HG02970 (cell line): ENCODE data around the gene TMOD4.
A peak's percentile ranks its signal among the peaks of the same experiment; 100 is the strongest.

Experiments
- ATAC-seq: cut with Tn5 transposase; IDR thresholded peaks from one replicate; pipeline ENCODE4 v1.9.1; 2021; ENCODE audit warnings: mild to moderate bottlenecking, moderate library complexity, moderate number of reproducible peaks; ENCODE audit not compliant: unreplicated experiment, low FRiP score

The TMOD4 gene

DNA sequence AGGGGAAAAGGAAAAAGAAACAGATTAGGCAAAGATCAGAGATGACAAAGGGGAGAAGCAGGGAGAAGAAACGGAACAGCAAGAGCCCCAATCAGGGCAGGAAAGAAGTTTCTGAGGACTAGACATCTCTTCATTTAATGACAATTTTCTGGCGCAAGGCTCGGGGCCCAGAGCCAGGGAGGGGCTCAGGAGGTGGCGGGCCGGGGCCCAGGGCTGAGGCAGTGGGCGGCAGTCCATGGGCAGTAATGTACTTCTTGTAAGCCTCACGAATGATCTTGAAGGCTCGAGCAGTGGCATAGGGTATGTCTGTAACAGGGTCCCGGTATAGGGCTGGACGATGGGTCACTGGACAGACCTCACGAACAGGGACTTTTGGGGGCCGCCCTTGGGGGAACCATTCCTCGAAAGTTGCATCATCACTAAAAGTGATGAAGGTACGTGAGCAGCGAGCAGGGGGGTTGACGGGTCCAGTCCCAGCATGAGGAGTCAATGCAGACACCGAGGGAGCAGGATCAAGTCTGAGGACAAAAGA, 799 bp upstream of the TMOD4 start:
- ATAC-seq = no peak

GRCh38 chr1:151175041-151175741, 590 bp downstream of the TMOD4 start:
- no peak for ATAC-seq

GRCh38 chr1:151171190-151171589, 4.6 kb downstream of the TMOD4 start:
- ATAC-seq = no peak

- no peak for ATAC-seq
Measured at GRCh38 chr1:151167116-151167515, 8.7 kb downstream of the TMOD4 start.

DNA sequence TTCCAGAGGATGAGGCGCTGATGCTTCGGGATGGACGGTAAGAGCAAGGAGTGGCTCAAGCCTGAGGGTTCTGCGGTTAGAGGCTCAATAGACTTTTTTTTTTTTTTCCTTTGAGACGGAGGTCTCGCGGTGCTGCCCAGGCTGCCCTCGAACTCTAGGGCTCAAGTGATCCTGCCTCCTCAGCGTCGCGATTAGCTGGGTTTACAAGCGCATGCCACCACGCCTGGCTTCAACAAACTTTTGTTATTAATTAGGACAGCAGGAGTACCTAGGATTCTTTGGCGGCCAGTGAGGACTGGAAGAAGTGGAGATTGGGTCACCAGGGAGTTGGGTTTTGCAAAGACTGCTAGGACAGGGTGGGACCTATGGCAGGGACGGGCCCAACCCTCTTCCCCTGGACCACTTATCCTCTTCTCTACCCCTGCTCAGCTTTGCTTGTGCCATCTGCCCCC, 9.2 kb downstream of the TMOD4 start:
- ATAC-seq = no peak

DNA sequence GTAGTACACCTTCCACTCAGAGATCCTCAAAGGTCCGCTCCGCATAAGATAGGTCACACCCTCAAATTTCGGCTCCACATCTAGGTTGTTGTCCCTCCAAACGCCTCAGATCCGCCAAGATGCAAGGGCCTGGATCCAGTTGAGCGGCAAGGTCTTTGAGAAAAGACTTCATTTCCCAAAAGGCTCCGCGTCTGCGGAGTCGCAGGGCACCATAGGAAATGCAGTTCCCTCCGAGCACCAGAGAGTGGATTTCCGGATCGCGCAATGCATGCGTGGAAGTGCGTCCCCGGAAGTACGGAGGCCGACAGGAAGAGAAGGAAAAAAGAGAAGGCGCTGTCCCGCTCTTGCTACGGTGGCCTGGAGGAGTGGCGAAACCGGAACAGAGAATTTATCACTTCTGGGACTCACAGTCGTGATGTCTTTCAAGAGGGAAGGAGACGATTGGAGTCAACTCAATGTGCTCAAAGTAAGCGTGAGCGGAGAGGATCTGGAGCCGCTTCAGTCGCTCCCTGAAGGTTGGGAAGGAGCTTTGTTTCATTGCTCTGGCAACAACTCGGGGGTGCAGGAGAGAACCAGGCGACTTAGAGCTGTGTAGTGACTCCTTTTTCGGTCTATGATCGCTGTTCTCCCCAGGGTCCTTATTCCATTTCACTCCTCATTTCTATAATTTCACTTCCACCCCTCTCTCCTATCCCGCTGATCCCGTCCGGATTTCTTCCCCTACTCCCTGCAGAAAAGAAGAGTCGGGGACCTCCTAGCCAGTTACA, 9.9 kb downstream of the TMOD4 start, which contains the start of the genes LYSMD1 and SCNM1:
LYSMD1 (minus strand) TSS at position 165 of the 767 bp plus-strand sequence. CDS start 644 bp downstream, outside the sequence.
SCNM1 (plus strand) TSS at position 407 of the 767 bp plus-strand sequence; CDS start at position 416, 9 bp downstream.
- peak; percentile 88 for ATAC-seq

DNA sequence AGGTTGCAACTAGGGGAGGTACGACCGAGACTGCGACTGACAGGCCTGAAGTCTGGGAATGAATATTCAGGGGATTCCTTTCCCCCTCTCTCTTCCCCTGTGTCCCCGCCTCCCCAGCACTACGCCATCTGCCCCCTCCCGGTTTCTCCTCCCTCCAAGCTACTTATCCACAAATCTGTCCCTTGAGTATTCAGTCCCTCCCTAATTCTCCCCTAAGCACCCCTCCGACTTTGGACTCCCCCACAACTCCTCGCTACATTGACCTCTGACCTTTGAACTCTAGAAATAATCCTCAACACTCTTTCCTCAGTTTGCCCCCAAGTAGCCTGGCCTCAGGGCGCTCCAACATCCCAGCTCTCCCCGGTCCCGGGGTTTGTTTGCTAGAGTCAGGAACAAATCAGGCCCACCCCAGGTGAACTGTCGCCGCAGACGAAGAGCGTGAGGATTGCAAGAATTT, 10.5 kb downstream of the TMOD4 start:
- no peak for ATAC-seq

- no peak for ATAC-seq
Measured at GRCh38 chr1:151164732-151165280, 11.0 kb downstream of the TMOD4 start.

- ATAC-seq = no peak
Measured at GRCh38 chr1:151159373-151159772, 16.4 kb downstream of the TMOD4 start.

GRCh38 chr1:151158751-151159251, 17.0 kb downstream of the TMOD4 start:
- ATAC-seq = no peak

- no peak for ATAC-seq
Measured at GRCh38 chr1:151158326-151158725, 17.5 kb downstream of the TMOD4 start.

DNA sequence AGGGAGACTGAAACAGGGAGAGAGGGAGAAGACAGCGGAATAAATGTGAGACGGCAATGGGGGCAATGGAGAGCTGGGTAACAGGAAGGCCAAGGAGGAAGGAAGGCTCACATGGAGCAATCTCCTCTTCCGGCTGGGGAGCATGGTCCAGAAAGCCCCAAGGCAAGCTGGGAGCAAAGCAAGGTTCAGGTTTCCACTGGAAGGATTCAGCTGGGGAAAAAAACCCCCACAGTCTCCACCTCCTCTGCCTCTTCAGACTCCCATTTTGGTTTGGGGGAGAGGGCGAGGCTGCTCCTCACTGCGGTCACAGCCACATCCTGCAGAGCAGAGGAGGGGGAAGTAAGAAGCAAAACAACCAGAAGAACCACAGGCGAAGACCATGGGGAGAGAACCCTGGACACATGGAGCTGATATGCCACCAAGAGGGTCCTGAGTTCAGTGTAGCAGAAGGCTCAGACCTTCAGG, 18.7 kb downstream of the TMOD4 start:
- no peak for ATAC-seq

GRCh38 chr1:151156515-151156819, 19.3 kb downstream of the TMOD4 start, which contains the start of gene TNFAIP8L2:
TSS of gene TNFAIP8L2 (plus strand) at chr1:151156649. CDS start at chr1:151158698, 2,049 bp downstream.
- ATAC-seq = peak; percentile 34

- ATAC-seq = no peak
Measured at GRCh38 chr1:151147665-151148064, 28.1 kb downstream of the TMOD4 start.

GRCh38 chr1:151147132-151147503, 28.7 kb downstream of the TMOD4 start:
- no peak for ATAC-seq

GRCh38 chr1:151146412-151147131, 29.2 kb downstream of the TMOD4 start, which contains the start of gene SEMA6C:
TSS of gene SEMA6C (minus strand) at chr1:151146631. CDS start at chr1:151142621, 4,010 bp downstream.
- peak; percentile 86 for ATAC-seq

DNA sequence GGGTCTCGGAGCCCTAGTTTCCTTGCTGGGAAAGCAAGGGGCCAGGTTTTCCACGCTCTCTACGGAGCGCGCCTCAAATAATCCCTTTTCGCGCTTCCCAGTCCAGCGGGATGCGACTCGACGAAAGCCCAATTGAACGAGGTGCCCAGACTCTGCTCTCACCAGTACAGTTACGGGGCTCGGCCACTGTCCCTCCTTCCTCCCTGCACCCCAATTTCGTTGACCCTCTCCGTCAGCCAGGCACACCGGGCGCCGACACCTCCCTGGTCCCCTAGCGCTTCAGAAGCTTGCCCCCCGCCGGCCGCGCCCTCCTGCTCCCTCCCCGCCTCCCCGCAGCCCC, 29.7 kb downstream of the TMOD4 start:
- no peak for ATAC-seq

DNA sequence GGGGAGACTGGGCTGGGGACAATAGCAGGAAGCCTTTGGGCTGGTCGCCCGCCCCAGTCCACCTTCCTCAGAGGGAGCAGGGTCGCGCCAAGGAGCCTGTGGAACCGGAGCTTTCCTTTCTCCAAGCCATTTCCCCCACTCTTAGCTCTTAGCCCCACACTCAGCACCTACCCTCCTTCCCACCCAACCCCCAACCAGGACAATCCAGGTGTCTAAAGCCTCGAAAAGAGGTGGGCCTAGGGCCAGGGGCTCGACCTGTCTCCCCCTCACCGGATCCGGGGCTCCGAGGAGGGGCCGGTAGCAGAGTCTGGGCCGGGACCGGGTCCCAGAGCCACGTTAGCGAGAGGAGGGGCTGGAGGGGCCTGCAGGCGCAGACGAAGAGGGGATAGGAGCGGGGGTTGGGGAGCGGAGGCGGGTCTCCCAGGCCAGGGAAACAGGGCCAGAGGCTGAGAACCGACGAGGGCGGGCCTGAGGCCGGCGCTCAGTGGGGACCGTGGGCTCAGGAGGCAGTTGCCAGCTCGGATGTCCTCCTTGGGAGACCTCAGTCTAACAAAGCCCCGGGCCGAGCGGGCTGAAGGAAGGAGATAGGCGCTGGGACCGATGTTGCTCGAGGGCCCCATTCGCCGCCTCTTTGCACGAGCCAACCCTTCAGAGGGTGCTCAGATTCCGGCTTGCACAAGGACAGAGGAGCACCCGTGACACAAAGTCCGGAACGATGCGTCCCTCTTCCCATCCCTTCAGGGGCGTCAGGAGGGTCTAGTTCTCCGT, 30.3 kb downstream of the TMOD4 start:
- ATAC-seq = no peak
